MM.1S (cell line): ENCODE results near the gene NEDD4L.

Experiments
- DNase-seq: peaks from one replicate; pipeline ENCODE4 v3.0.0-alpha.2; 2015
- H2AFZ ChIP-seq: fragments of 300-600 bp; sonication (generic); 2 replicates; pipeline ENCODE4 v1.6.0; 2016; ENCODE audit warnings: antibody characterized with exemption, low read length
- H3F3A ChIP-seq: fragments of 300-600 bp; sonication (generic); 2 replicates; pipeline ENCODE4 v1.6.1; 2016; ENCODE audit warnings: mild to moderate bottlenecking, antibody characterized with exemption, low read length, moderate library complexity, mixed read lengths; ENCODE audit not compliant: insufficient read depth
- H3K27ac ChIP-seq: fragments of 300-600 bp; sonication (generic); 2 replicates; pipeline ENCODE4 v1.5.1; 2016; ENCODE audit warnings: mild to moderate bottlenecking, low read length
- H3K27me3 ChIP-seq: fragments of 300-600 bp; sonication (generic); replicated peaks from 2 replicates; pipeline ENCODE4 v1.6.0; 2016; ENCODE audit warnings: low read length; ENCODE audit not compliant: insufficient read depth
- H3K36me3 ChIP-seq: fragments of 300-600 bp; sonication (generic); replicated peaks from 2 replicates; pipeline ENCODE4 v1.6.1; 2016; ENCODE audit warnings: mild to moderate bottlenecking, low read length, mixed read lengths; ENCODE audit not compliant: insufficient read depth
- H3K4me1 ChIP-seq: fragments of 300-600 bp; sonication (generic); 2 replicates; pipeline ENCODE4 v1.6.1; 2016; ENCODE audit warnings: low read length, mixed read lengths
- H3K4me2 ChIP-seq: fragments of 300-600 bp; sonication (generic); 2 replicates; pipeline ENCODE4 v1.6.0; 2016; ENCODE audit warnings: low read depth, low read length
- H3K4me3 ChIP-seq: fragments of 300-600 bp; sonication (generic); 2 replicates; pipeline ENCODE4 v1.5.1; 2016; ENCODE audit warnings: low read length, mixed read lengths
- H3K79me2 ChIP-seq: fragments of 300-600 bp; sonication (generic); 2 replicates; pipeline ENCODE4 v1.6.1; 2016; ENCODE audit warnings: mixed run types, low read length, mixed read lengths
- H3K9ac ChIP-seq: fragments of 300-600 bp; sonication (generic); 2 replicates; pipeline ENCODE4 v1.6.1; 2016; ENCODE audit warnings: low read length, mixed read lengths
- H3K9me2 ChIP-seq: fragments of 300-600 bp; sonication (generic); replicated peaks from 2 replicates; pipeline ENCODE4 v1.6.1; 2016; ENCODE audit warnings: mild to moderate bottlenecking, low read length, mixed read lengths; ENCODE audit not compliant: insufficient read depth
- H3K9me3 ChIP-seq: fragments of 300-600 bp; sonication (generic); replicated peaks from 2 replicates; pipeline ENCODE4 v1.6.1; 2016; ENCODE audit warnings: mild to moderate bottlenecking, low read length, mixed read lengths; ENCODE audit not compliant: insufficient read depth
- H4K20me1 ChIP-seq: fragments of 300-600 bp; sonication (generic); 2 replicates; pipeline ENCODE4 v1.6.1; 2016; ENCODE audit warnings: mild to moderate bottlenecking, low read length, moderate library complexity, mixed read lengths; ENCODE audit not compliant: insufficient read depth
- EZH2 ChIP-seq: fragments of 300-600 bp; sonication (generic); optimal IDR thresholded peaks from 2 replicates; pipeline ENCODE3; 2017; ENCODE audit warnings: low read depth, mild to moderate bottlenecking, antibody characterized with exemption, low read length, mixed read lengths
- EZH2phosphoT487 ChIP-seq: fragments of 300-600 bp; sonication (generic); IDR thresholded peaks from 2 replicates; pipeline ENCODE4 v1.6.1; 2018; ENCODE audit warnings: antibody characterized with exemption, low read length
- TF ChIP-seq, protein P1 (sequence below): fragments of 300-600 bp; sonication (generic); IDR thresholded peaks from 2 replicates; pipeline ENCODE4 v1.5.1; 2016; ENCODE audit warnings: antibody characterized with exemption, low read length, mixed read lengths

Gene NEDD4L

DNA sequence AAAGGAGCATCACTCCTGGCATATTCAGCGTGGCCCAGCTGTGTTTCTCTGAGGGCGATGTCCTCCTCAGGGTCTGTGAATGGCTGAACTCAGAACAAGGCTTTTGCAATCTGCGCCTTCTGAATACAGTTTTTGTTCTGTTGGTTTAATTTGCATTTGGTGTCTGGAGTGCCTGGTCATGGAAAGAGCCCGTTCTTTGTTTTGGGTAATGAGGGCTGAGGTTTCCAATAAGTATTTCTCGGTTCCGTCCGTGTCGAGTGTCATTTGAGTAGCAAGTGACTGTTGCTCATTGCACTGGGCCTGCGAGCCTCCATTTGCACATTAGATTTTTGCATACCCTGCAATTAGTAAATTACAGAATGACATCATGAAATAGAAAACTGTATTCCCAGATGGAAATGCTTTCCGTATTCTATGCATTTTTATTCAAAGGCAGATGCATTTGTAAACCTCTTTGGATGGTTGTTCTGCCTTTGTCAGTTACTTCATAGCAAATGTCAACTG lies 57.3 kb downstream of the NEDD4L start:
- H3K4me2 ChIP-seq, result no peak overlapping the region
- H3K9me2 ChIP-seq, result no peaks in the 10 kb centered on the region
- H3K27ac ChIP-seq, result no peak overlapping the region
- H3F3A ChIP-seq, result no peaks in the 10 kb centered on the region
- H4K20me1 ChIP-seq, result no peaks in the 10 kb centered on the region
- H2AFZ ChIP-seq, result no peak overlapping the region
- no peaks in the 10 kb centered on the region for H3K36me3 ChIP-seq
- no peak overlapping the region for H3K4me3 ChIP-seq
- H3K9me3 ChIP-seq, result no peaks in the 10 kb centered on the region
- H3K27me3 ChIP-seq, result no peaks in the 10 kb centered on the region
- H3K9ac ChIP-seq, result no peak overlapping the region
- no peaks in the 10 kb centered on the region for H3K79me2 ChIP-seq
- peaks cover 13% of the 10 kb centered on the region for H3K4me1 ChIP-seq
- TF ChIP-seq, protein P1, sequence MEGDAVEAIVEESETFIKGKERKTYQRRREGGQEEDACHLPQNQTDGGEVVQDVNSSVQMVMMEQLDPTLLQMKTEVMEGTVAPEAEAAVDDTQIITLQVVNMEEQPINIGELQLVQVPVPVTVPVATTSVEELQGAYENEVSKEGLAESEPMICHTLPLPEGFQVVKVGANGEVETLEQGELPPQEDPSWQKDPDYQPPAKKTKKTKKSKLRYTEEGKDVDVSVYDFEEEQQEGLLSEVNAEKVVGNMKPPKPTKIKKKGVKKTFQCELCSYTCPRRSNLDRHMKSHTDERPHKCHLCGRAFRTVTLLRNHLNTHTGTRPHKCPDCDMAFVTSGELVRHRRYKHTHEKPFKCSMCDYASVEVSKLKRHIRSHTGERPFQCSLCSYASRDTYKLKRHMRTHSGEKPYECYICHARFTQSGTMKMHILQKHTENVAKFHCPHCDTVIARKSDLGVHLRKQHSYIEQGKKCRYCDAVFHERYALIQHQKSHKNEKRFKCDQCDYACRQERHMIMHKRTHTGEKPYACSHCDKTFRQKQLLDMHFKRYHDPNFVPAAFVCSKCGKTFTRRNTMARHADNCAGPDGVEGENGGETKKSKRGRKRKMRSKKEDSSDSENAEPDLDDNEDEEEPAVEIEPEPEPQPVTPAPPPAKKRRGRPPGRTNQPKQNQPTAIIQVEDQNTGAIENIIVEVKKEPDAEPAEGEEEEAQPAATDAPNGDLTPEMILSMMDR, result no peak
- TF ChIP-seq EZH2 (no peak), EZH2phosphoT487 (no peak)
- no peak for DNase-seq

GRCh38 chr18:58102018-58102417 lies 58.0 kb downstream of the NEDD4L start:
- H3K4me1 ChIP-seq, result peaks cover 13% of the 10 kb centered on the region
- H3K9me2 ChIP-seq, result no peaks in the 10 kb centered on the region
- no peak overlapping the region for H2AFZ ChIP-seq
- H3K4me3 ChIP-seq, result no peak overlapping the region
- no peak overlapping the region for H3K9ac ChIP-seq
- H3K9me3 ChIP-seq, result no peaks in the 10 kb centered on the region
- no peak overlapping the region for H3K27ac ChIP-seq
- DNase-seq, result no peak
- H3F3A ChIP-seq, result no peaks in the 10 kb centered on the region
- H3K79me2 ChIP-seq, result no peaks in the 10 kb centered on the region
- no peak overlapping the region for H3K4me2 ChIP-seq
- no peaks in the 10 kb centered on the region for H4K20me1 ChIP-seq
- no peaks in the 10 kb centered on the region for H3K36me3 ChIP-seq
- H3K27me3 ChIP-seq, result no peaks in the 10 kb centered on the region
- TF ChIP-seq, protein P1, result no peak
- TF ChIP-seq EZH2, result no peak
- no peak for TF ChIP-seq EZH2phosphoT487

DNA sequence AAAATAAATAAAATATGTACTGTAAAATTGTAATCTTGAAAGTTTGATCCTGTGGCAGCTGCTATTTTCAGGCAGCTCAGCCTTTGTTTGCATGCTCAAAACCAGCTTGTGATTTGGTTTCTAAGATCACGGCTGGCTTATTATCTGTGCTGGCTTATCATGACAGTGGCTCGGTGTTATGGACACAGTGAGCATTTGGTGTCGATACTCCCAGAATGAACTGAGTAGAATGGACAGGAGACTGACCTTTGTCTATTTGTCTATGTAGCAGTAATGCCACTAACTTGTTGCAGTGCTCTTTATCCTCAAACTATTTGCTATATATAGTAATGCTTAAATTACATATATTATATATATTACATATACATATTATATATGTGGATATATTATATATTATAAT lies 58.8 kb downstream of the NEDD4L start:
- Histone ChIP-seq H3K27me3 (no peaks in the 10 kb centered on the region), H3K36me3 (no peaks in the 10 kb centered on the region), H3K79me2 (no peaks in the 10 kb centered on the region), H3K9ac (no peak overlapping the region), H3K27ac (no peak overlapping the region), H3K4me1 (peaks cover 13% of the 10 kb centered on the region), H3K9me3 (no peaks in the 10 kb centered on the region), H4K20me1 (no peaks in the 10 kb centered on the region), H3F3A (no peaks in the 10 kb centered on the region), H3K4me3 (no peak overlapping the region), H2AFZ (no peak overlapping the region), H3K4me2 (no peak overlapping the region), H3K9me2 (no peaks in the 10 kb centered on the region)
- no peak for TF ChIP-seq EZH2phosphoT487
- TF ChIP-seq, protein P1, result no peak
- TF ChIP-seq EZH2, result no peak
- no peak for DNase-seq
